ENCODE results near the gene SPAG17.
"Not testable (repeated sequence)": the region's sequence is repeated elsewhere in the genome, so short reads cannot be mapped to it uniquely, and the experiment has no call there.

SPAG17 gene

GRCh38 chr1:117925981-117926380, 259.0 kb downstream of the SPAG17 start:
- no peaks in the 10 kb centered on the region for H3K27me3 ChIP-seq (ENCODE audit: insufficient read depth, low read depth, severe bottlenecking)
- no peak overlapping the region for H3K4me3 ChIP-seq (ENCODE audit: low read depth, low read length)
- TF ChIP-seq CTCF (IDR thresholded peaks at IDR 0.05; ENCODE audit: low read depth, low read length), result no peak

GRCh38 chr1:117922717-117923116, 262.3 kb downstream of the SPAG17 start:
- not testable (repeated sequence) for DNase-seq; H3K27me3 ChIP-seq (ENCODE audit: insufficient read depth, low read depth, severe bottlenecking); H3K27ac ChIP-seq; H3K9me3 ChIP-seq (ENCODE audit: severe bottlenecking); H3K4me3 ChIP-seq (ENCODE audit: low read depth, low read length)
- H3K36me3 ChIP-seq, result peaks cover 16% of the 10 kb centered on the region

More at GRCh38 chr1:117925981-117926380, 259.0 kb downstream of the SPAG17 start:
- no peak for DNase-seq
- peaks cover 4% of the 10 kb centered on the region for H3K36me3 ChIP-seq
- no peaks in the 10 kb centered on the region for H3K9me3 ChIP-seq (ENCODE audit: severe bottlenecking)
- no peak overlapping the region for H3K27ac ChIP-seq

GRCh38 chr1:117921991-117922390, 263.0 kb downstream of the SPAG17 start:
- Histone ChIP-seq H3K9me3 (ENCODE audit: severe bottlenecking) (no peaks in the 10 kb centered on the region), H3K36me3 (peaks cover 23% of the 10 kb centered on the region), H3K4me3 (ENCODE audit: low read depth, low read length) (no peak overlapping the region), H3K27me3 (ENCODE audit: insufficient read depth, low read depth, severe bottlenecking) (no peaks in the 10 kb centered on the region), H3K27ac (no peak overlapping the region)
- no peak for DNase-seq
- no peak for TF ChIP-seq CTCF (IDR thresholded peaks at IDR 0.05; ENCODE audit: low read depth, low read length)

GRCh38 chr1:117919376-117919775, 265.7 kb downstream of the SPAG17 start:
- peaks cover 33% of the 10 kb centered on the region for H3K36me3 ChIP-seq
- H3K27me3 ChIP-seq (ENCODE audit: insufficient read depth, low read depth, severe bottlenecking), result no peaks in the 10 kb centered on the region
- TF ChIP-seq CTCF (IDR thresholded peaks at IDR 0.05; ENCODE audit: low read depth, low read length), result no peak
- H3K4me3 ChIP-seq (ENCODE audit: low read depth, low read length), result no peak overlapping the region
- H3K9me3 ChIP-seq (ENCODE audit: severe bottlenecking), result no peaks in the 10 kb centered on the region
- no peak overlapping the region for H3K27ac ChIP-seq
- no peak for DNase-seq

- DNase-seq, result no peak
- no peak for TF ChIP-seq CTCF (IDR thresholded peaks at IDR 0.05; ENCODE audit: low read depth, low read length)
- Histone ChIP-seq H3K27me3 (ENCODE audit: insufficient read depth, low read depth, severe bottlenecking) (no peaks in the 10 kb centered on the region), H3K27ac (no peak overlapping the region), H3K36me3 (peaks cover 23% of the 10 kb centered on the region), H3K4me3 (ENCODE audit: low read depth, low read length) (no peak overlapping the region), H3K9me3 (ENCODE audit: severe bottlenecking) (no peaks in the 10 kb centered on the region)
Observed at GRCh38 chr1:117911051-117911450, 274.0 kb downstream of the SPAG17 start.

- no peaks in the 10 kb centered on the region for H3K27me3 ChIP-seq (ENCODE audit: insufficient read depth, low read depth, severe bottlenecking)
- no peaks in the 10 kb centered on the region for H3K9me3 ChIP-seq (ENCODE audit: severe bottlenecking)
- DNase-seq, result no peak
- no peak overlapping the region for H3K27ac ChIP-seq
- TF ChIP-seq CTCF (IDR thresholded peaks at IDR 0.05; ENCODE audit: low read depth, low read length), result no peak
- no peak overlapping the region for H3K4me3 ChIP-seq (ENCODE audit: low read depth, low read length)
- H3K36me3 ChIP-seq, result peaks cover 29% of the 10 kb centered on the region
Observed at GRCh38 chr1:117905019-117905418, 280.0 kb downstream of the SPAG17 start.
